NCI-H1092 (cell line): ENCODE data around the gene ULBP1.
A peak's percentile ranks its signal among the peaks of the same experiment; 100 is the strongest.
"Not testable (repeated sequence)": the region's sequence is repeated elsewhere in the genome, so short reads cannot be mapped to it uniquely, and the experiment has no call there.

Source experiments
- DNase-seq: peaks from one replicate; lab custom pipeline; 2025; lab: John Stamatoyannopoulos, UW

The ULBP1 gene

DNA sequence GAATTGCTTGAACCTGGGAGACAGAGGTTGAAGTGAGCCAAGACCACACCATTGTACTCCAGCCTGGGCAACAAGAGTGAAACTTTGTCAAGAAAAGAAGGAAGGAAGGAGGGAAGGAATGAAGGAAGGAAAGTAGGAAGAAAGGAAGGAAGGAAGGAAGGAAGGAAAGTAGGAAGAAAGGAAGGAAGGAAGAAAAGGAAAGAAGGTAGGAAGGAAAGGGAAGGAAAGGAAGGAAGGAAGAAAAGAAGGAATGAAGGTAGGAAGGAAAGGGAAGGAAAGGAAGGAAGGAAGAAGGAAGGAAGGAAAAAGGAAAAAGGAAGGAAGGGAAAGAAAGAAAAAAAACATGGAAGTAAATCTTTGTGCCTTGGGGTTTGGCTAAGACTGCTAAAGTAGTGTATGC, 11.7 kb downstream of the ULBP1 start:
- DNase-seq: no peak

DNA sequence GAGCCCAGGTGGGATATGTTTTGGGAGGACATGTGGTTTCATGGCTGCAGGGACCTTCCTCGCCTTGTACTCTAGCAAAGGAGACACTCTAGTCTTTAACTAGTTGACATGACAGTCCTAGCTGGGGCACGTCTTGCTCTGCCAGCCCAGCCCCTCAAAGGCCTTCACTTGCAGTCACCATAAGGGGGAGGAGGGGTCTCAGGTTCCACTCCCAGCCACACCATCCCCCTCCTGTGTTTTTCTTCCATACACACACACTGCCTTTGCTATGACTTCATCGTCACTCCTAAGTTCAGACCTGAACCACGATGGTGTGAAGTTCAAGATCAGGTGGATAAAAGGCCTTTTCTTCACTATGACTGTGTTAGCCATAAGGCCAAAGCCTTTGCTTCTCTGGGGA, 13.5 kb downstream of the ULBP1 start:
- no peak for DNase-seq

DNA sequence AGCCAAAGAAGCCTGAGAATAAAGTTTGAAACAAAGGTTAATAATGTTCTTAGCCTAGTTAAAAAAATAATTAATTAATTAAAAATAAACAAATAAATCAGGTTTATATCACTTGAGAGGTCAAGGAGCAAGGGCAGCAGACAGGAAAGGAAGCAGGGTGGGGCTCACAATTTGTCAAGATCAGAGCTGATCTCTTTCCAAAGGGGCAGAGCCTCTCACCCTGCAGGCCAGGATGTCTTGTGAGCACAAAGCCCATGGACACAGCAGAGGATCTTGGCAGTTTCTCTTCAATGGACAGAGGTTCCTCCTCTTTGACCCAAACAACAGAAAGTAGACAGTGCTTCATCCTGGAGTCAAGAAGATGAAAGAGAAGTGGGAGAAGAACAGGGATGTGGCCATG, 14.9 kb downstream of the ULBP1 start:
- no peak for DNase-seq

DNA sequence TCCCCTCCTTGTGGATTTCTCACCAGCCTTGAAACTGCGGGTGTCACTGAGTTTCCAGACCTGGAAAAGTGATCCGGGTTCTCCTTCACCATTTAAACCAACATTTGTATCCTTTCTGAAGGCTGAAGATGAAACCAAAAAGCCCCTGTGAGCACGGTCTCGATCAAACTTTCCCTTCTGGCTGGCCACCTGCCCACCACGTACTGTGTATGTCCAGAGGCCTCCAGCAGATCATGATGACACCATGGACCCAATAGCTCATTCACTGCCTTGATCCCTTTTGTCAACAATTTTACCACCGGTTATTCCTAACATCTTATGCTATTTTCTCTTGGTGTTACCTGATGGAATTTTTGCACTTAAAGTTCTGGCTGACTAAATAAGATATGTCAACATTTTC, 15.6 kb downstream of the ULBP1 start:
- DNase-seq: no peak

DNA sequence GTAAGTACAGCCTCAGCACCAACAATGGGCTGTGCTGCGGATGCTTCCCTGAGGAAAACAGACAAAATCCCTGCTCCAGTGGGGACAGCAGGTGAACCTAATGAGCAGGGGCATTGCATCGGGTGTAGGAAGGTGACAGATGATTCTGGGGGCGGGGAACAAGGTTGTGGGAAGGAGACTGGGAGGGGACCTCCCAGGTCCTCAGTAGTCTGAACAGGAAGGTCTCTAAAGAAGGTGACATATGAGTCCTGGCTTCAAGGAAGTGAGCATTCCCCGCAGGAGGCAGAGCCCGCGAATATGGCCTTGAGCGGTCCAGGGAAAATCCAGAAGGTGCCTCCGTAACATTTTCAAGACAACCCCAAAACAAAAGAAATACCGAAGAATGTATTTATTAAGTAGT, 19.4 kb downstream of the ULBP1 start:
- DNase-seq: no peak

DNA sequence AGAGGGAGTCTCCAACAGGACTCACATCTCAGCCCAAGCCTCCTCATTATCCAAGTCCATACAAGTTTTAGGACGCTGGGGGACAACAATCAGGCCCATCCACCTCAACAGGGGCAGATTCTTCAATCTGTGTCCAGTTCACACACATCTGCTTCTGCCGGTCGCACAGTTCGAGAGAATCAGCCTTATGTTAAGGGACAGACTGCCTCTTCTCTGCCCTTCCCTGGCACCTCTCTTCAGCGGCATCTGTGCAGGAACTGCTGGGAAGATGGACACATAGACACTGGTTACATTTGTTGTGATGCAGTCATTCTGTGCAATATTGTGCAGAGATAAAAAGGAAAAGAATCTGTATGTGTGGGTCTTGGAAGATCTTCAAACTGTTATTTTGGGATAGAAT, 21.0 kb downstream of the ULBP1 start:
- DNase-seq: no peak

DNA sequence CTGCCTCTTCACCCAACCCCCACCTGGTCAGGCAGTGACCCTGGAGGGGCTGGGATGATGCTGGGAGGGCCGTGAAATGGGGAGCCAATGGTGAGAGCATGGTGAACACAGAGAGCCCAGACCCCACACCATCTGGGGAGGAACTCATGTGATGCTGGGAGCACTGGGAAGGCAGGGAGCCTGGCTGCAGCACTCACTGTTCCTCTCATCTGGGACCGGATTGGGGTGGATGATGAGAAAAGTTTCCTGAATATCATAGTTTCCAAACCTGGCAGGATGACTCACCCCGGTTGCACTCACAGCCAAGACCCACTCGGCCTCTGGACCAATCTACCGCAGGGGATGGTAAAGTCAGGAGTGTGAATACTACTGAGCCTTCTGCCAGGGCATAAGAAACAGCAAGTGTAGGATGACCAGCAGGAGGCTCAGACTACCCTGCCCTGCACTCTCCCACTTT, 21.8 kb downstream of the ULBP1 start:
- no peak for DNase-seq

DNA sequence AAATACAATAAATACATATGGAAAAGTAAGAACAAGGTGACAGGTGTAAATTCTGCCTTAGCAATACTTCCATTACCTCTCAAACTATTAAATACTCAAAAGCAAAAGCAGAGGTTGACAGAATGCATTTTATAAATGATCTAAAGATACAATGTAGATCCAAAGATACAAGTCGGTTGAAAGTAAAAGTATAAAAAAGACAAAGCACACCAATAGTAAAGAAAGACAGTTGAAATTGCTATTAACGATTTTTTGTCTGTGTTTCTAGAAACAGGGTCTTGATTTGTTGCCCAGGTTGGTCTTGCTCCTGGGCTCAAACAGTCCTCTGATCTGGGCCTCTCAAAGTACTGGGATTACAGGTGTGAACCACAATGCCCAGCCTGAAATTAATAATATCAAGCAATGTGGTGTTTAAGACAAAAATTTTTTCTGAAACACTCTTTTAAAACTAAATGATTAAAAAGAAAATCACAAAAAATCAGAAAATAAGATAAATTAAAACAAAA, 23.9 kb downstream of the ULBP1 start:
- no peak for DNase-seq

DNA sequence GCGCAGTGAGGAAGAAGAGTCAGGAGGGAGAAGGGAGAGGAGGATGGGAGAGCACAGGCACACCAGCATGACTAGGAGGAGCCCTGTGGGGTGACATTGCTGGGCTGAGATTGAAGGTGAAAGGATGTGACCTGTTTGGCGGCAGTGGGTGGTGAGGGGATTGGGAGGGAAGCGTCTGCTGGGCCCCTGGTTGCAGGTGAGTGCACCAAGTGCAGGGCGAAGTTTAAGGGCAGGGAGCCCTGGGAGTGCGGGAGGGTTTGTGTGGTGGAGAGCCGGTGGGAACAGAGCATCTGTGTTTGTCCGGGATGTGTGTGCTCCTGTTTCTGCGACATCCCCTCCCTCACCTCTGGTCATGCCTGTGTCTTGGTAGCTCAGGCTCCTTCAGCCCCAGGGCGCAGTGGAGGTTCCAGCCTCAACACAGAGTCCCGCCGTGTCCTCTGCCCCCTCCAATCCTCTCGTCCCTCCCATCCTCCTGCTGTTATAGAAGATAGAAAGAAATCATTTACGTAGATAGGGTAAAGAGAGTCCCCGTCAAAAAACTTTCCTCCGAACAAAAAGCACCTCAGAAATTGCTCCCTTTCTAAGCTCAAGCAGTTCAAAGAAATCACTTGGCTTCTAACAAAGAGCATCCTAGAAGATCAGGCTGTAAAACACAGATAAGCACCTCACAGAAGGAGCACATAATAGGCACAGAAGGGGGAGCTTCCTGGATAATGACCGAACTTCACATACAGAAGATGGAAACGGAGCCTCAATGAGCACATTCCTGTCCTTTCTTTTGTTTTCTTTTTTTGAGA, 25.0 kb downstream of the ULBP1 start:
- no peak for DNase-seq

DNA sequence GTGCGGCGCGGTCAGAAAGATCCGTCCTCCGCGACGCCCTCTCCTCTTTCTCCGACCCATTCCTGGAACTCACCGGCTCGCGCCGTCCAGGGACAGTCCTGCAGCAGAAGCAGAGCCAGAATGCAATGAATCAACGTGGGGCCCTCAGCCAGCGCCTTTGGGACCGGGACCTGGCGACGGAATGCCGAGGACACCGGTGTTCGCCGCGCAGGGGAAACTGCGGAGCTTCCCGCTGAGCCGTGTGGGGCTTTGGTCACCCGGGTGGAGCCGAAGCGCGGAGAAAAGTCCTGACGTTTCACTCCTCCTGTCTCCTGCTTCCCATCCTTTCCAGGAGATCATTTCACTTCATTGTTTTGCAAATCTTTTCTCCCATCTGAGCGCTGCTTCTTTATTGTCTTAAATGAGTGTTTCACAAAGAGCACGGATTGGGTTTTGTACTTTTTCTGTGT, 26.5 kb downstream of the ULBP1 start:
- no peak for DNase-seq

DNA sequence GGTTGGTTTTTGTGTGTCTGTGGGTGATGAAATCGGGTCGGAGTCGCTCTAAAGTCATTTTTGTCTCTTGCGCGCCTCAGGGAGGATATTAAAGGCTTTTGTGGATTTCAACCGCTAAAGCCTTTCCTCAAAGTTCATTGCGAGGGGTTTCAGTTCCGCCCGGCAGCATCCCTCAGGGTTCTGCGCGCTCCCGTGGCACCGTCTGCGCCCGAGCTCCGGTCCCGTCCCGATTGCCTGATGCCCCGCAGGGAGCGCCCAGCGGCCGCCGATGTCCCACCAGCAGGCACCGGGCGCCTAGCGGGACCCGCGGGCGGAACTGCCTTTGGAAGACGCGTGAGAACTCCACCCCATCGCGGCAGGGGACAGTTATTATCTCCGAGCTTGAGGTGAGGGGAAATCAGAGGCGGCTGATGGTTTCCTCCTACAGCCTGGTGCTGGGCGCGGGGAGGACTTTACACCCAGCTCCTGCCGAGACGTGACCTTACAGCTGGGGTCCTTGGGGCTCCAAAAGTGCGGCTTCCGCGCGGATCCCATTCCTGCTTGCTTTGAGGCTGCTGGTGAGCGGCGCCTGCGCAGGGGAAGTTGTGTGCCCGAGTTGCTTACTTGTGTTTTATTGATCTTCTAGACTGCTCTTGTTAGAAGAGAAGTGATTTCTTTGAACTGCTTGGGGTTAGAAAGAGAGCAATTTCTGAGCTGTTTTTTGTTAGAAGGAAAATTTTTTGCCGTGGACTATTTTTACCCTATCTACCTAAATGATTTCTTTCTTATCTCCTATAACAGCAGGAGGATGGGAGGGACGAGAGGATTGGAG, 27.1 kb downstream of the ULBP1 start:
- no peak for DNase-seq

DNA sequence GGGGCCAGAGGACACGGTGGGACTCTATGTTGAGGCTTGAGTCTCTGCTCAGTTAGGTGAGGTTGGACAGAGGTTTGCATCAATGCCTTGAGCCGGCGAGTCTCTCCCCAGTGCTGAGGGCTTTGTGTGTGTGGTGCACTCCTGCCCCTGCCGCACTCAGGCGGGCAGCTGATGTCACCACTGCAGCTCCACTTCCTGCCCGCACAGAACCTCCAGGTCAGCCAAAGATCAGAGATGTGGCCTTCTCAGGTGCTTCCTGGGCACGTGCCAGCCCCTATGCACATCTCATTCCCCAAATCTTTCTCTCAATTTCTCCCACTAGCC, 27.7 kb downstream of the ULBP1 start:
- not testable (repeated sequence) for DNase-seq

DNA sequence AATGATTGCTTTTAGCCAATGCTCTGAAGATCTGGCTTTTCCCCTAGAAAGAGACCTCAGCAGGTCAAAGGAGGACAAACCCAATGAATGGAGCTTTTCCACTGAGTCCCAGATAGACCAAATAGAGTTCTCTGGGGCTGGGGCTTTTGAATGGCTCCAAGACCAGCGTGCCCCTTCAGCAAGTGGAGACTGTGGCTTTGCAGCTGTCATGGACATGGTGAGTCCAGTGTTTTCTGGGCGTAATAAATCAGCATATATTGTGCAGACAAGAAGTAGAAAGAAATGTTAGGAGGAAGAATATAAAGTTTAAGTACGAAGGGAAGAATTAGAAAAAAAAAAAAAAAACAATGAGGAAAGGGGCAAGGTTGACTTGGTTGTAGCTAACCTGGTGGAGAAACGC, 28.1 kb downstream of the ULBP1 start:
- no peak for DNase-seq

DNA sequence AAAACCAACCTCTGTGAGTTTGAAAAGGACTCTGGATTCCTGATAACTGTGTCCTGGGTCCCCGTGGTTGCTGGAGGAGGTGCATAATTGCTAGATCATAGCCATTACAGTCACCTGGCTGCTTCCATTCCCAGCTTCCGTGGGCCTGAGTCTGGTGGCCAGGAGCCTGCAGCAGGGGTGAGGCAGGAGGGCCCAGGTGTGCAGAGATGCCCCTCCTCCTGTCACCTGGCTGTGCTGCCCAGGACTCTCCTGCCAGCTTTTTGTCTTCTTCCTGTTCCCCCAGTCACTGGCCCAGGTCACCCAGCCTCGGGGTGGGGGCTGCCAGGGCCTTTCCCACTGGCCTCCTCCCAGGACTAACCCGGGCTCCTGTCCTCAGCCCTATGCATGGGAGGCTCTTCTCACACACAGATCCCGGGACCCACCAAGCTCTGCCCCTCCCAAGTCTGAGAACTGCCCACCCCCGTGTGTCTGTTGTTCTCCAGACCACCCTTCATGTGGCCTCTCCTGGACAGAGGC, 31.6 kb downstream of the ULBP1 start:
- DNase-seq: no peak

DNA sequence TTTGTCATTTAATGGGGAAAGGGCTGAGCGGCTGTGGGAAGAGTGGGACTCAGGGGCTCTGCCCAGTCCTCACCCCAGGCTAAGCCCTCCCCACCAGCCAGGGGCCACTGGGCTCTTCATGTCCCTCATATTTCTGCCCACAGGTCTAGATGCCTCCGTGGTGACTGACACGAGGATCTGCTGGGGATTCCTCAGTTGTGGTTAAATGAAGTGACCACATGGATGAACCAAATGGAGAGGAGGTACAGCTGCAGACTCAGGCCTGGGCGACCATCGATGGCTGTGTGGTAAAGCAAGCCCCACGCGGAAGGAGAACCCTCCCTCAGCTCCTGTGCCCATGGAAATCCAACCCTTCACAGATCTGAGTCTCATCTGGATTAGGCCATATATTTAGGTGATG, 32.2 kb downstream of the ULBP1 start:
- DNase-seq: no peak

DNA sequence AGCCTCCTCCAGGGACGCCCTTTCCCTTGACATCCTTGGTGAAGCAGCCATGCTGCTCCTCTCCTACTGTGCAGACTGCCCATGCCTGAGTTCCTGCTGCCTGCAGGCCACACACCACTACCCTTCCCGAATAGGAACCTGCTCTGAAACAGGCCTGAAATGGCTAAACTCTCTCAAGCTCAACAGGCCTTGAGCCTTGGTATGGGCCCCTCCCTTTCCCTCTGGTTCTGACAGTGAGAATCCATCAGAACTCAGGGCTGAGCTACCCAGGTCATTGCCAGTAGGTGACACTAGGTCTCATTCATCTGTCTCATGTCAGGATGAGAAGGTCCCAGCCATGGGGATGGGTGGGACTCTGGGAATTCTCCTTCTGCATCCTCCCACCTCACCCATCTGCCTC, 35.9 kb downstream of the ULBP1 start:
- no peak for DNase-seq

DNA sequence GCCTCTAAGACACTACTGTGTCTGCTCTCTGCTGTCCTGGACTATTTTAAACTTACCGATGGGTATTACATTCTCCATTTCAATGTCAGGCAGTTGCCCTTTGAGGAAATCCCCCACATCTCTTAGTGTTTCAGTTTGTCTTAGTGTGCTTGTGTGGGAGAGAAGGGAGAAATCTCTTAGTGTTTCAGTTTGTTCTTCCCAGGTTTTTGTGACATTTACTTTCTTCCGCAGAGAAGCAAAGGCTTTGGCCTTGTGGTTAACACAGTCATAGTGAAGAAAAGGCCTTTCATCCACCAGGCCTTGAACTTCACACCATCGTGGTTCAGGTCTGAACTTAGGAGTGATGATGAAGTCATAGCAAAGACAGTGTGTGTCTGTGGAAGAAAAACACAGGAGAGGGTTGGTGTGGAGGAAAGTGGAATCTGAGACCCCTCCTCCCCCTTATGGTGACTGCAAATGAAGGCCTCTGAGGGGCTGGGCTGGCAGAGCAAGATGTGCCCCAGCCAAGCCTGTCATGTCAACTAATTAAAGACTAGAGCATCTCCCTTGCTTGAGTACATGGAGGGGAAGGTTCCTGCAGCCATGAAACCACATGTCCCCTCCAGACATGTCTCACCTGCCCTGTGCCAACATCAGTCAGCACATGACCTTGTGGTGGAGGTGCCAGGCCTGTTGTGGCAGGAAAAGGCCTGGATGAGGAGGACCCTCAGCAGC, 37.7 kb downstream of the ULBP1 start:
- DNase-seq: no peak

DNA sequence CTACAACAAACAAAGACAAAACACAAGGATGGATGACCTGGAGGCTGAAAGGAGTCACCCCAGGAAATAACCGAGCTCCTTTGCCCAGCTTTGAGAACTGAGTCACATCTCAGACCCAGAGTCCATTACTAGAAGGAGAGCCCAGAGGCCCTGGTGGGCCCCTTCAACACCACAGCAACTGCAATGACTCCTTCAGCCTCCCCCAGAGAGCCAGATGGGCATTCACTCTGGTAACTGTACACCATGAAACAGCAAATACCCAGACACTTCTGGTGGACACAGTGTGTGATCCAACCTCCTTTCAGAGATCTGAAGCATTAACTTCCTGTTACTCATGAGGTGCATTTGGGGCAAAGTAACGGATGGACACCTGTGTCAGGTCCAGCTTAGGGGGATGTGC, 39.0 kb downstream of the ULBP1 start:
- DNase-seq: no peak

DNA sequence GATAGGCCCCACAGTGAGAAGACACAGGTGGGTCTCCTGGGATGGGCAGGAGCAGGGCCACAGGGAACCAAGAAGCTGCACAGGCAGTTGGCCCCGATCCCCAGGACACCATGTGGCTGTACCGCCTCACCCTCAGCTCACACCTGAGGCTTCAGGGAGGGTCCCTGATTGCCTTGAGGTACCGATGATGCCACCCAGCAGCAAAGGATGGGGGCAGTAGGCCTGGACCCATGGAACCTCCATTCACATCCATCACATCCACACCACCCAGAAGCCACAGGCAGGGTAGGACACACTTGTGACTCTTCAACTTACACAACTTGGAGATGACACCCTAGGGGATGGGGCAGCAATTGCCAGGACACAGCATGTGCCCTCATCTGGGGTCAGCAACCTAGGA, 39.9 kb downstream of the ULBP1 start:
- not testable (repeated sequence) for DNase-seq

DNA sequence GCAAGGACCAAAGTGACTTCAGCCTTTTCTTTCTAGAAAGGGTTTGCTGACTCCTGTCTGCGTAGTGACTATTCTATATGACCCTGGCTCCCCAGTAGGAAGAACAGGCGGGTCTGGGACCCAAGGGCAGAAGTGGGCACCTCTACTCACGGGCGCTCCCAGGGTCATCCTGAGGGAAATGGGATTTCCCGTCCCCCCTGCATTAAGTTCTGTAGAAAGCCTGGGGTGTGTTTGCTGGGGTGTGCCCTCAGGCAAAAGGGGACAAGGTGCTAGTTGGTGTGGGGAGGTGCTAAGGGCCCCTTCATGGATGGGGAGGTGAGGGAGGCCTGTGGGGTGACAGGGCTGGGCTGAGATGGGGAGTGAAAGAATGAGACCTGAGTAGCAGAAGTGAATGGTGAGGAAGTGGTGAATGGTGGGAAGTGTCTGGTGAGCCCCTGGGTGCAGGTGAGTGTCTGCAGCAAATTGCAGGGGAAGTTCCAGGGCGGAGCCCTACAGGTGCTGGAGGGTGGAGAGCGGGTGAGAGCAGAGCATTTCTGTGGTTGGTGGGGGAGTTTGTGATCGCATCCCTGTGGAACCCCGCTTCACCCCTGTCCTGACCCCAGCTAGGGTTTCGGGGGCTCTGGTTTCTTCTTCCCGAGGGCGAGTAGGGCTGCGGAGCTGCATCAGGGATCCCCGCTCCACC, 40.5 kb downstream of the ULBP1 start:
- no peak for DNase-seq

DNA sequence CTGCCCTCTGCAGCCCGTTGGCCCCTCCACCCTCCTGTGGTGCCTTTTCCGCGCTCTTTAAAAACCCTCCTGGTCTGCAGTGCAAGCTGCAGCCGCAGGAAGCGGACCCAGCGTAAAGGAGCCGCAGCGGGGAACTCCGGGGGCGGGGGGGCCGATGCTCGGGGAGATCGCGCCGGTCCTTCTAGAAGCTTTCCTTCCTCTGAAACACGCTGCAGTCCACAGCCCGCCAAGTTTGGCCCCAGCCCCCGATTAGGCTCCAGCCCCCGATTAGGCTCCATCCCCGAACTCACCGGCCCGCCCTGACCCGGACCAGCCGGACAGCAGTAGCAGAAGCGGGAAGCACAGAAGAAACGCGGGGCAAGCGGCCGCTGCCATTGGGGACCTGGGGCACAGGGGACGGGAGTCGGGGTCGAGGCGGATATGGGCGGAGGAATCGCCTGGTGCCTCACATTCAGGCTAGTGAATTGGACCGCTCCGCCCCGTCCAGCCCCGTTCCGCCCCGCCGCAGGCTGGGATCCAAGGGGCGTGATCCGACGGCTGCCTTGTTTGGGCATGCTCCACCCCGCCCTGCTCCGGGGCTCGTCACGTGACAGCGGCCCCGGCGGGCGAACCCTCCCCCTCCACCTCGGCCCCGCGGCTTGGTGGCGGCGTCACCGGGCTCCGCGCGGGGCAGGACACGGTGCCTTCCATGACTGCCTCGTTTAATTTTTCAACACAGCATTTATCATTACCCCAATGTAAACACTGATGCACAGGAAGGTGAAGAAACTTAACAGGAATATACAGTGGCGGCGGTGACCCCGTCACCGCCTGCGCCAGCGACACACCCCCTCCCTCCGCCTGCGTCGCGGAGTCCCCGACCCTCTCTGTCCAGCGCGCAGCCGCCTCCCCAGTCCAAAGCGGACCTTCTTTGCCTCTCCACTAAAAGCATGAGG, 41.3 kb downstream of the ULBP1 start:
- DNase-seq: peak; percentile 83
